CD4-positive, alpha-beta memory T cell (primary cell): ENCODE results near the gene SV2A. TPM values are rescaled to one million over a fixed set of nuclear protein-coding genes. Genes with fewer than 3 reads are reported as not detected.
A peak's percentile ranks its signal among the peaks of the same experiment; 100 is the strongest.

ENCODE experiments used
- CTCF ChIA-PET: fragments of 350-600 bp; sonication (Branson Sonifier 250); formaldehyde crosslinking; loops from one replicate; lab custom pipeline; 2021; ENCODE audit warnings: inconsistent platforms; ENCODE audit not compliant: partially characterized antibody; lab: Charles Lee
- POLR2A ChIA-PET: fragments of 350-600 bp; sonication (Branson Sonifier 250); formaldehyde crosslinking; loops from one replicate; lab custom pipeline; 2021; ENCODE audit not compliant: partially characterized antibody; lab: Charles Lee
- DNase-seq, 5 donors: peaks; one replicate each; pipeline versions ENCODE4 v3.0.0 to v3.0.0-alpha.2; 2020 to 2022; ENCODE audit warnings: mixed read lengths in 1 of 5
- H3K27ac ChIP-seq: one replicate; pipeline ENCODE4 v1.7.0; 2013; ENCODE audit warnings: low read depth, low read length
- H3K27me3 ChIP-seq: 2 replicates; pipeline ENCODE4 v1.7.0; 2013; ENCODE audit warnings: mild to moderate bottlenecking, low read length, moderate library complexity; ENCODE audit not compliant: insufficient read depth
- H3K36me3 ChIP-seq: 2 replicates; pipeline ENCODE4 v1.7.0; 2013; ENCODE audit warnings: mild to moderate bottlenecking, low read length, moderate library complexity; ENCODE audit not compliant: insufficient read depth
- H3K4me1 ChIP-seq: 2 replicates; pipeline ENCODE4 v1.7.0; 2013; ENCODE audit warnings: mild to moderate bottlenecking, low read length, moderate library complexity; ENCODE audit not compliant: insufficient read depth
- H3K4me3 ChIP-seq, 2 donors: one replicate each; pipeline ENCODE4 v1.7.0; 2013; ENCODE audit warnings: low read length in 2 of 2, mild to moderate bottlenecking in 1 of 2
- H3K9me3 ChIP-seq, 2 donors: one replicate each; pipeline ENCODE4 v1.7.0; 2013; ENCODE audit warnings: low read length in 2 of 2, control low read depth in 1 of 2; ENCODE audit not compliant: control insufficient read depth in 1 of 2
- H3K27ac Mint-ChIP-seq, 7 donors: one replicate each; pipeline ENCODE4 v1.8.0; 2020 to 2021; ENCODE audit warnings: mixed read lengths in 7 of 7, mild to moderate bottlenecking in 6 of 7, inconsistent platforms in 3 of 7, moderate library complexity in 3 of 7
- H3K27me3 Mint-ChIP-seq, 2 donors: one replicate each; pipeline ENCODE4 v1.8.0; 2020 to 2021; ENCODE audit warnings: mixed read lengths in 2 of 2
- H3K36me3 Mint-ChIP-seq, 2 donors: one replicate each; pipeline ENCODE4 v1.8.0; 2020 to 2021; ENCODE audit warnings: mixed read lengths in 2 of 2, inconsistent platforms in 1 of 2, mild to moderate bottlenecking in 1 of 2
- H3K4me1 Mint-ChIP-seq, 4 donors: one replicate each; pipeline ENCODE4 v1.8.0; 2020 to 2021; ENCODE audit warnings: mixed read lengths in 4 of 4, mild to moderate bottlenecking in 1 of 4
- H3K4me3 Mint-ChIP-seq, 8 donors: one replicate each; pipeline ENCODE4 v1.8.0; 2020 to 2021; ENCODE audit warnings: mixed read lengths in 8 of 8, mild to moderate bottlenecking in 7 of 8, moderate library complexity in 6 of 8, inconsistent platforms in 3 of 8
- H3K9me3 Mint-ChIP-seq, 8 donors: one replicate each; pipeline ENCODE4 v1.8.0; 2020 to 2021; ENCODE audit warnings: mixed read lengths in 8 of 8, mild to moderate bottlenecking in 5 of 8, inconsistent platforms in 3 of 8, moderate library complexity in 1 of 8
- intact Hi-C: fragments of 100-400 bp; cut with micrococcal nuclease; formaldehyde crosslinking; loops from one replicate; pipeline ENCODE4 v1.15.1; 2023
- polyA plus RNA-seq, 2 donors: library from polyadenylated mRNA; unstranded; fragments of 300-500 nt; fragmentation: Illumina TruSeq; gene quantifications; one replicate each; pipeline ENCODE4 v1.2.3, GENCODE V29; 2021
- total RNA-seq, 2 experiments: library from RNA; stranded (reverse); gene quantifications; one replicate each; pipeline ENCODE4 v1.2.3, GENCODE V29; 2021

The SV2A gene
- total and polyA plus RNA-seq, 4 experiments from 2014 or later, result 2.8 to 5.0 (median 3.6) TPM

DNA sequence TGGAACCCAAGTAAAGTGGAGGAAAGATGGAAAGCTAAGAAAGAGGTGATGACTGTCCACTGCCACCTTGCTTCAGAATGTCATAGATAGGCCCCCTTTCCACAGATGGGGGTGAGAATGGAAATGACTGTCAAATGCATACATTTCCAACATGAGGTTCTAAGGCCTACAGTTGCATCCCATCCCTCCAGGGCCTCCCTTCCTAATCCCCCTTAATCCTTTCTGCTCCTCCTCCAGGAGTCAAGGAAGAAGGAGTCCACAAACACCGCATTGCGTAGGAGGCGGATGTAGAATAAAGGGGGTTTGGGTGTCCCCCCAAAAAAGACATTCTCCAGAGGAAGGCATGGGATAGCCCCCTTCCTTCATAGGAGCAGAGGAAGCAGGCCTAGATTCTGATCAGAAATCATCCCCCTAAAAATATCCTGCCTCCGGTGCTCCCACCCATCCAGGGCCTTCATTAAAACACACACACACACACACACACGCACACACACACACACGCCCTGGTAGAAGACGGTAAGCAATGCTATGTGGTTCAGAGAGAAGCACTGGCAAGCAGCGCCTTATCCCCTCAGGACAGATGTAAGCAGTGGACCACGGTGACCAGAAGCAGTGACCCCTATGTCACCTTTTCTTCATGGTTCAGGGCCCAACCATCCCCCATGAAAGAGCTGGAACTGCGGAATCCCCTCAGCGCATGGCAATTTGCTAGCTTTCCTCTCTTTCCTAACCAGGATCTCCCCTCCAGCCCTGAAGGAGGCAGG, 2.0 kb downstream of the SV2A start:
- intact Hi-C loops, result no loop called here

DNA sequence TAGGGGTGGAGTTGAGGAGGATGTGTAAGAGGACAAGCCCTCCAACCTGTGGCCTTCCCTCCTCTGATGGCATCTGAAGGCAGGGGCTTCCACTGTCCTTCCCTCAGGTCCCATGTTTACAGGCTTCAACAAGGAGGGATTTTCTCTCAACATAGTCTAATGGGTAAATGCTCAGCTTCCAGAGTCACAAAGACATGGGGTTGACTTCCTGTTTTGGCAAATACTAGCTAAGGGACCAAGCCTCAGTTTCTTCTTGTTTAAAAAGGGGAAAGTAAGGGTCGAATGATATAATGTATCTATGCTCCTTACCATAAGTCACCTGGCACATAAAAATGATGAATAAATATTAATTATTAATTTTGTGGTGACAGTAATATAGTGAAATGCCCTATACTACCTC, 3.1 kb downstream of the SV2A start:
- H3K27ac Mint-ChIP-seq, result peak overlapping the region in 2 of 7 donors; percentile 23 to 38
- intact Hi-C loops, result no loop called here
- Histone ChIP-seq H3K4me3 (no peak overlapping the region), H3K27me3 (no peaks in the 10 kb centered on the region), H3K9me3 (no peaks in the 10 kb centered on the region), H3K27ac (no peak overlapping the region), H3K4me1 (peaks cover 25% of the 10 kb centered on the region), H3K36me3 (no peaks in the 10 kb centered on the region)
- no peak for DNase-seq
- H3K4me3 Mint-ChIP-seq, result no peak overlapping the region
- POLR2A ChIA-PET, result interaction anchor here (1.4 to 3.9 kb wide), 2 partner anchors 14 to 27 kb away, joined by 5 to 32 read pairs; a partner anchor contains a TSS
- CTCF ChIA-PET, result no interaction called here
- H3K36me3 Mint-ChIP-seq, result no peaks in the 10 kb centered on the region
- H3K4me1 Mint-ChIP-seq, result peaks cover 17 to 49% (median 29%) of the 10 kb centered on the region in 4 donors
- no peaks in the 10 kb centered on the region for H3K27me3 Mint-ChIP-seq
- peaks cover 0 to 3% (median 0%) of the 10 kb centered on the region in 8 donors for H3K9me3 Mint-ChIP-seq

More for the DNA sequence above, 2.0 kb downstream of the SV2A start:
- Histone ChIP-seq H3K27ac (no peak overlapping the region), H3K4me1 (peaks cover 25% of the 10 kb centered on the region), H3K9me3 (no peaks in the 10 kb centered on the region), H3K36me3 (no peaks in the 10 kb centered on the region), H3K27me3 (no peaks in the 10 kb centered on the region), H3K4me3 (no peak overlapping the region)
- ChIA-PET CTCF (no interaction called here), POLR2A (interaction anchor here (0.8 to 3.9 kb wide), 6 partner anchors 10 to 28 kb away, joined by 3 to 32 read pairs (median 4); partner anchors contain the start of gene BOLA1)
- peak overlapping the region in 3 of 7 donors; percentile 55 to 87 (median 65) for H3K27ac Mint-ChIP-seq
- DNase-seq, result no peak
- H3K4me3 Mint-ChIP-seq, result peak overlapping the region in 7 of 8 donors; percentile 42 to 94 (median 85)
- peaks cover 17 to 49% (median 29%) of the 10 kb centered on the region in 4 donors for H3K4me1 Mint-ChIP-seq
- H3K27me3 Mint-ChIP-seq, result no peaks in the 10 kb centered on the region
- H3K36me3 Mint-ChIP-seq, result peaks cover 0 to under 1% of the 10 kb centered on the region in 2 donors
- peaks cover 0 to 3% (median 0%) of the 10 kb centered on the region in 8 donors for H3K9me3 Mint-ChIP-seq

DNA sequence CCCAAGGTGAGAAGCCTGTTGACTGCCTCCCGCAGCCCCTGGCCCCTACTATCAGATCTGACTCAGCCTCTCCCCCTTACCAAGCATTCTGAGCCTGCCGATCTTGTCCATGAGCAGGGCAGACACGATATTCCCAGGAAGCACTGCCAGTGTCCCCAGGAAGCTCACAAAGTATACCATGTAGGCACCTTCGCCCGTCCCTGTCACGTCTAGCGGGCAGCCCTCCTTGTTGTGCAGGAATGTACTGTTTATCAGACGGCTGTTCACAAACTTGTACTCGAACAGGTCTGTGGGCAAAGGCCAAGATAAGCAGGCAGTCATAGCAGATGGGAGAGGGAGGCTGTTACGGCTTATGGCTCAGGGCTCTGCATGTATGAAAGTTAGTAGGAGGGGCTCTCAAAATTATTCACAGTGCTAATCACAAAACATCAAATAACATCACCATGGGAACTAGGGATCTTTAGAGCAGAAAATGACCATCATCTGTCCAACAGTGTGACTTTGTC, 11.0 kb downstream of the SV2A start:
- ChIA-PET CTCF (interaction anchor here (2.0 kb wide), 1 partner anchor 281 kb away, joined by 5 read pairs; no protein-coding TSS in a partner anchor), POLR2A (interaction anchor here (2.0 kb wide), 1 partner anchor 19 kb away, joined by 8 read pairs; a partner anchor contains a TSS)
- no peaks in the 10 kb centered on the region for H3K36me3 ChIP-seq
- no peak overlapping the region for H3K4me3 Mint-ChIP-seq
- H3K4me1 Mint-ChIP-seq, result peaks cover 0 to 4% (median 0%) of the 10 kb centered on the region in 4 donors
- H3K36me3 Mint-ChIP-seq, result peaks cover 4 to 5% of the 10 kb centered on the region in 2 donors
- no peaks in the 10 kb centered on the region for H3K27me3 Mint-ChIP-seq
- H3K4me1 ChIP-seq, result no peaks in the 10 kb centered on the region
- no peak overlapping the region for H3K4me3 ChIP-seq
- intact Hi-C loops, result no loop called here
- no peaks in the 10 kb centered on the region for H3K27me3 ChIP-seq
- H3K27ac ChIP-seq, result no peak overlapping the region
- no peaks in the 10 kb centered on the region for H3K9me3 Mint-ChIP-seq
- no peak for DNase-seq
- H3K27ac Mint-ChIP-seq, result peak overlapping the region in 3 of 7 donors; percentile 3 to 72 (median 58)
- H3K9me3 ChIP-seq, result no peaks in the 10 kb centered on the region

DNA sequence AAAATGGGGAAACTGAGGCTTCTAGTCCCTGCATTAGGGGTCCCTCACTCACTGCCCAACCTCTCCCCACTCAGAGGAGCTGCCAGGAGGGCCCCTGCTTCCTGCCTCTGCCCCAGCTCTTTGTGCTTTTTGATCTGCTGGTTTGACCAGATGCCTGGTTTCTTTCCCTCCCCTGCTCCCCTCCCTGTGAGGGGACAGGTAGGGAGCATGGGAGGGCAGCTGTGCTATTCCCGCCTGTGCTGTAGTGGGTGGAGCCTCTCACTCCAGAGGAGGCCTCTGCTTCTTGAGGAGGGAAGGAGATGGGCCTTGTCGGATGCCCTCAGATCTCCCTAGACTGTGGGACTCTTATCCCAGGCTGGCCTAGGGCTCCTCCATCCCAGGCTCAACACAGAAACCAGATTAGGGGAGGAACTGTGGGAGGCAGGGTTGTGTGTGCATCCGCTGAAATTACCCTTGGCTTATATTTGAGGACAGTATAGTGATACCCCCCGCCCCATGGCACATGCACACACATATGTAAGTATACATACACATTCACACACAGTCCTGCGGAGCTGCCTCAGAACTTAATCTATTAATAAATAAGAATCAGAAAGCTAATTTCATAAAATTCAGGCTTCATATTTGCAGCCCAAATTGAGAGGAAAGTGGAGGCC, 13.7 kb downstream of the SV2A start:
- Mint-ChIP-seq H3K4me1 (peaks cover 10 to 23% (median 17%) of the 10 kb centered on the region in 4 donors), H3K4me3 (no peak overlapping the region), H3K36me3 (peaks cover 5 to 6% of the 10 kb centered on the region in 2 donors), H3K27ac (no peak overlapping the region), H3K9me3 (no peaks in the 10 kb centered on the region), H3K27me3 (no peaks in the 10 kb centered on the region)
- DNase-seq, result no peak
- Histone ChIP-seq H3K27ac (no peak overlapping the region), H3K4me3 (no peak overlapping the region), H3K9me3 (no peaks in the 10 kb centered on the region), H3K4me1 (peaks cover 15% of the 10 kb centered on the region), H3K36me3 (no peaks in the 10 kb centered on the region), H3K27me3 (no peaks in the 10 kb centered on the region)
- intact Hi-C loops, result no loop called here
- ChIA-PET POLR2A (interaction anchor here (1.3 to 3.3 kb wide), 2 partner anchors 16 to 24 kb away, joined by 3 to 20 read pairs; a partner anchor contains a TSS), CTCF (interaction anchor here (0.9 kb wide), 1 partner anchor 58 kb away, joined by 3 read pairs; no protein-coding TSS in a partner anchor)

DNA sequence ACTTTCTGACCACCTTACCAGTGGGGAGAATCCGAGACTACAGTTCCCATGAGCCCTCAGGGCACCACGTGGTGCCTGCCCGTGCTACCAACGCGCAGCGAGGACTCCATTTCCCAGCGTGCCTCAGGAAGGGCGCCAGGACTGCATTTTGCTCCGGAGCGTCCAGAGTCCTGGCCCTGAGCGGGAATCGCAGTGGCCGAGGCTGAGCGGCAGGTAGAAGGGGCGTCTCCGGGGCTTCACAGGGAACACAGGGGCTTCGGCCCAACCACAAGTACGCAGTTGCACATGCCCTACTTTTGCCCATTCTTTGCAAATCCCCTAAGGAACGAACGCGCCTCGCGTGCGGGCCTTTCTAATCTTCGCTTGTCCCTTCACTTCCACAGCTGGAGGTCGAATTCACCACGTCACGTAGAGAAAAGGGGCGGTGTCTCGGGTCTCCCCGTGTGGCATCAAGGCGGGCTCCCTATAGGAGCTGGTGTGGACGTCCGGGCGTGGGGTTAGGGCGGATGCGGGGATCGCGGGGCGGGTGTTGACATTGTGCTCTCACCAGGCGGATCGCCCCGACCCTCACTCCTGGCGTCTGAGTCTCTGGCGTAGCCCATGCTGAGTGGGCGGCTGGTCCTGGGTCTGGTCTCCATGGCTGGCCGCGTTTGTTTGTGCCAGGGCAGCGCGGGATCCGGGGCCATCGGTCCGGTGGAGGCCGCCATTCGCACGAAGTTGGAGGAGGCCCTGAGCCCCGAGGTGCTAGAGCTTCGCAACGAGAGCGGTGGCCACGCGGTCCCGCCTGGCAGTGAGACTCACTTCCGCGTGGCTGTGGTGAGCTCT, 18.0 kb downstream of the SV2A start, which contains the start of gene BOLA1:
BOLA1 (plus strand) TSS at position 109 of the 825 bp plus-strand sequence; CDS start at position 601, 492 bp downstream.
- H3K27ac ChIP-seq, result peak within 1 kb of the TSS; percentile 77
- POLR2A ChIA-PET, result interaction anchor here (0.7 to 5.5 kb wide), 7 partner anchors 8 to 56 kb away, joined by 3 to 158 read pairs (median 5); partner anchors contain the start of gene SF3B4
- Mint-ChIP-seq H3K27ac (peak within 1 kb of the TSS; percentile 89 to 98 (median 94)), H3K27me3 (no peaks in the 10 kb centered on the region), H3K36me3 (peaks cover 0 to 6% of the 10 kb centered on the region in 2 donors), H3K9me3 (no peaks in the 10 kb centered on the region), H3K4me3 (peak within 1 kb of the TSS; percentile 89 to 97 (median 93)), H3K4me1 (peaks cover 10 to 25% (median 19%) of the 10 kb centered on the region in 4 donors)
- H3K4me1 ChIP-seq, result peaks cover 16% of the 10 kb centered on the region
- no peaks in the 10 kb centered on the region for H3K36me3 ChIP-seq
- peak; percentile 73 to 86 (median 78) for DNase-seq
- CTCF ChIA-PET, result interaction anchor here (0.7 to 2.5 kb wide), 3 partner anchors 12 to 287 kb away, joined by 3 to 15 read pairs (median 3); a partner anchor contains a TSS
- H3K9me3 ChIP-seq, result no peaks in the 10 kb centered on the region
- peak within 1 kb of the TSS; percentile 79 to 96 for H3K4me3 ChIP-seq
- intact Hi-C loops, result loop anchor here (1.0 kb wide), 2 partner anchors 13 to 28 kb away; partner anchors contain the start of gene SF3B4
- no peaks in the 10 kb centered on the region for H3K27me3 ChIP-seq

DNA sequence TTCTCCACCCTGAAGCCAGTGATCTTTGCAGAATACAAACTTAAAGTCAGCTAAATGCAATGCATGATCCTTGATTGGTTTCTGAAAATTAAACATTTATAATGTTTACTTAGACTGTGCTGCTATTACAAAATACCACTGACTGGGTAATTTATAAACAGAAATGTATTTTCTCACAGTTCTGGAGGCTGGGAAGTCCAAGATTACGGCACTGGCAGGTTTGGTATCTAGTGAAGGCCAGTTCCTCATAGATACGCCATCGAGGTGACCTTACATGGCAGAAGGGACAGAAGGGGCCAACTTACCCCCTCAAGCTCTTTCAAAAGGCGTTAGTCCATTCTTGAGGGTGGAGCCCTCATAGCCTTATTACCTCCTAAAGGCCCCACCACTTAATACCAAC, 21.1 kb downstream of the SV2A start:
- no peak overlapping the region for H3K4me3 ChIP-seq
- H3K36me3 Mint-ChIP-seq, result peaks cover 0 to 5% of the 10 kb centered on the region in 2 donors
- no peak overlapping the region for H3K27ac Mint-ChIP-seq
- no peaks in the 10 kb centered on the region for H3K9me3 ChIP-seq
- peaks cover 16% of the 10 kb centered on the region for H3K4me1 ChIP-seq
- H3K4me3 Mint-ChIP-seq, result peak overlapping the region in 1 of 8 donors; percentile 27
- H3K36me3 ChIP-seq, result no peaks in the 10 kb centered on the region
- POLR2A ChIA-PET, result interaction anchor here (2.4 kb wide), 1 partner anchor 10 kb away, joined by 18 read pairs; a partner anchor contains a TSS
- H3K9me3 Mint-ChIP-seq, result no peaks in the 10 kb centered on the region
- CTCF ChIA-PET, result interaction anchor here (1.0 kb wide), 1 partner anchor 8 kb away, joined by 3 read pairs; no protein-coding TSS in a partner anchor
- no peaks in the 10 kb centered on the region for H3K27me3 Mint-ChIP-seq
- H3K27ac ChIP-seq, result no peak overlapping the region
- DNase-seq, result no peak
- H3K4me1 Mint-ChIP-seq, result peaks cover 10 to 23% (median 18%) of the 10 kb centered on the region in 4 donors
- intact Hi-C loops, result no loop called here
- H3K27me3 ChIP-seq, result no peaks in the 10 kb centered on the region
